DOHH2 (cell line): Measurements from ENCODE around the gene SRI.
A peak's percentile ranks its signal among the peaks of the same experiment; 100 is the strongest.
"Not testable (repeated sequence)": the region's sequence is repeated elsewhere in the genome, so short reads cannot be mapped to it uniquely, and the experiment has no call there.

Source experiments
- H3F3A ChIP-seq: fragments of 200-600 bp; sonication (generic), shearing (Covaris generic); 2 replicates; pipeline ENCODE4 v1.6.0; 2016; ENCODE audit warnings: antibody characterized with exemption, mild to moderate bottlenecking; ENCODE audit not compliant: control insufficient read depth, insufficient read depth
- H3K27ac ChIP-seq: fragments of 200-600 bp; sonication (generic); 2 replicates; pipeline ENCODE4 v1.5.1; 2014; ENCODE audit warnings: low read depth, mild to moderate bottlenecking, low read length, moderate library complexity
- H3K27me3 ChIP-seq: fragments of 200-600 bp; sonication (generic); 2 replicates; pipeline ENCODE4 v1.6.1; 2014; ENCODE audit warnings: mild to moderate bottlenecking, low read length, mixed read lengths; ENCODE audit not compliant: control insufficient read depth
- H3K36me3 ChIP-seq: fragments of 200-600 bp; sonication (generic); 2 replicates; pipeline ENCODE4 v1.6.1; 2014; ENCODE audit warnings: mild to moderate bottlenecking, low read length, moderate library complexity, mixed read lengths; ENCODE audit not compliant: control insufficient read depth
- H3K4me1 ChIP-seq: fragments of 200-600 bp; sonication (generic); 2 replicates; pipeline ENCODE4 v1.6.1; 2014; ENCODE audit warnings: mild to moderate bottlenecking, low read length, mixed read lengths; ENCODE audit not compliant: control insufficient read depth
- H3K4me2 ChIP-seq: fragments of 200-600 bp; sonication (generic); 2 replicates; pipeline ENCODE4 v1.6.0; 2014; ENCODE audit warnings: mild to moderate bottlenecking, low read length, moderate library complexity
- H3K4me3 ChIP-seq: fragments of 200-600 bp; sonication (generic); 2 replicates; pipeline ENCODE4 v1.5.1; 2014; ENCODE audit warnings: mild to moderate bottlenecking, low read length, mixed read lengths
- H3K79me2 ChIP-seq: fragments of 200-600 bp; sonication (generic); 2 replicates; pipeline ENCODE4 v1.6.1; 2014; ENCODE audit warnings: mild to moderate bottlenecking, low read length, mixed read lengths; ENCODE audit not compliant: control insufficient read depth
- H3K9me2 ChIP-seq: fragments of 200-600 bp; sonication (generic); replicated peaks from 2 replicates; pipeline ENCODE4 v1.6.1; 2014; ENCODE audit warnings: mild to moderate bottlenecking, low read length, mixed read lengths; ENCODE audit not compliant: control insufficient read depth
- H3K9me3 ChIP-seq: fragments of 200-600 bp; sonication (generic); 2 replicates; pipeline ENCODE4 v1.6.1; 2014; ENCODE audit warnings: antibody characterized with exemption, low read length, mixed read lengths; ENCODE audit not compliant: control insufficient read depth, insufficient read depth
- H4K20me1 ChIP-seq: fragments of 200-600 bp; sonication (generic); 2 replicates; pipeline ENCODE4 v1.6.0; 2014; ENCODE audit warnings: low read depth, mild to moderate bottlenecking, antibody characterized with exemption, low read length, moderate library complexity; ENCODE audit not compliant: control insufficient read depth, insufficient read depth
- CTCF ChIP-seq: fragments of 200-600 bp; sonication (generic); IDR thresholded peaks from one replicate; pipeline ENCODE4 v1.5.1; 2014; ENCODE audit warnings: antibody characterized with exemption, mild to moderate bottlenecking, low read depth, low read length; ENCODE audit not compliant: poor library complexity, severe bottlenecking
- EZH2phosphoT487 ChIP-seq: fragments of 200-600 bp; sonication (generic); IDR thresholded peaks from 2 replicates; pipeline ENCODE4 v1.6.1; 2017; ENCODE audit warnings: borderline replicate concordance, mild to moderate bottlenecking, antibody characterized with exemption, low read length, moderate library complexity, mixed read lengths

SRI gene

GRCh38 chr7:88169717-88170320 lies 50.0 kb downstream of the SRI start:
- Histone ChIP-seq H3K4me1 (no peaks in the 10 kb centered on the region), H4K20me1 (no peaks in the 10 kb centered on the region), H3K27ac (no peak overlapping the region), H3K9me3 (no peaks in the 10 kb centered on the region), H3K79me2 (no peaks in the 10 kb centered on the region), H3K27me3 (no peaks in the 10 kb centered on the region), H3K36me3 (no peaks in the 10 kb centered on the region), H3K4me2 (no peak overlapping the region), H3K9me2 (no peaks in the 10 kb centered on the region), H3K4me3 (no peak overlapping the region), H3F3A (no peaks in the 10 kb centered on the region)
- TF ChIP-seq CTCF (peak; percentile 78), EZH2phosphoT487 (no peak)

GRCh38 chr7:88167721-88168120 lies 52.1 kb downstream of the SRI start:
- no peaks in the 10 kb centered on the region for H3K79me2 ChIP-seq
- no peak overlapping the region for H3K4me2 ChIP-seq
- no peaks in the 10 kb centered on the region for H3K27me3 ChIP-seq
- TF ChIP-seq CTCF (no peak), EZH2phosphoT487 (no peak)
- no peaks in the 10 kb centered on the region for H3K4me1 ChIP-seq
- no peaks in the 10 kb centered on the region for H3K36me3 ChIP-seq
- no peaks in the 10 kb centered on the region for H3K9me2 ChIP-seq
- H3F3A ChIP-seq, result no peaks in the 10 kb centered on the region
- no peak overlapping the region for H3K27ac ChIP-seq
- no peaks in the 10 kb centered on the region for H3K9me3 ChIP-seq
- no peak overlapping the region for H3K4me3 ChIP-seq
- no peaks in the 10 kb centered on the region for H4K20me1 ChIP-seq

GRCh38 chr7:88167223-88167622 lies 52.6 kb downstream of the SRI start:
- H3K9me3 ChIP-seq, result no peaks in the 10 kb centered on the region
- no peaks in the 10 kb centered on the region for H3K4me1 ChIP-seq
- no peaks in the 10 kb centered on the region for H3K9me2 ChIP-seq
- TF ChIP-seq EZH2phosphoT487 (no peak), CTCF (no peak)
- H3K36me3 ChIP-seq, result no peaks in the 10 kb centered on the region
- H3F3A ChIP-seq, result no peaks in the 10 kb centered on the region
- no peak overlapping the region for H3K4me3 ChIP-seq
- H3K27ac ChIP-seq, result no peak overlapping the region
- no peaks in the 10 kb centered on the region for H4K20me1 ChIP-seq
- no peak overlapping the region for H3K4me2 ChIP-seq
- no peaks in the 10 kb centered on the region for H3K27me3 ChIP-seq
- no peaks in the 10 kb centered on the region for H3K79me2 ChIP-seq

- TF ChIP-seq CTCF (no peak), EZH2phosphoT487 (no peak)
- Histone ChIP-seq H3K9me3 (no peaks in the 10 kb centered on the region), H3K27me3 (no peaks in the 10 kb centered on the region), H3K4me1 (no peaks in the 10 kb centered on the region), H3F3A (no peaks in the 10 kb centered on the region), H3K36me3 (no peaks in the 10 kb centered on the region), H3K4me3 (no peak overlapping the region), H3K4me2 (no peak overlapping the region), H3K9me2 (no peaks in the 10 kb centered on the region), H3K79me2 (no peaks in the 10 kb centered on the region), H4K20me1 (no peaks in the 10 kb centered on the region), H3K27ac (no peak overlapping the region)
Observed at GRCh38 chr7:88165697-88166096, 54.1 kb downstream of the SRI start.

- H3F3A ChIP-seq, H3K4me2 ChIP-seq: not testable (repeated sequence)
Observed at GRCh38 chr7:88159741-88160140, 60.1 kb downstream of the SRI start.

More at GRCh38 chr7:88159741-88160140, 60.1 kb downstream of the SRI start:
- not testable (repeated sequence) for H3K4me1 ChIP-seq, H3K9me3 ChIP-seq, H3K27ac ChIP-seq, H3K36me3 ChIP-seq, H3K27me3 ChIP-seq, H4K20me1 ChIP-seq, H3K9me2 ChIP-seq, H3K4me3 ChIP-seq, H3K79me2 ChIP-seq
